Endothelial cell of umbilical vein (primary cell): Measurements from ENCODE around the gene GRSF1. TPM values are rescaled to one million over a fixed set of nuclear protein-coding genes. Genes with fewer than 3 reads are reported as not detected.

ENCODE experiments used
- BruUV-seq: library from RNA; stranded (reverse); fragments of 400-500 nt; replicated peaks from 2 replicates; lab custom pipeline; 2021; lab: Mats Ljungman, UMichigan
- CTCF ChIA-PET: fragments of 300-600, 350-600 bp; sonication (Branson Sonifier 250); formaldehyde crosslinking; loops from one replicate; lab custom pipeline; 2021; ENCODE audit warnings: antibody characterized with exemption, inconsistent platforms; lab: Charles Lee
- POLR2A ChIA-PET: fragments of 300-600, 350-600 bp; sonication (Branson Sonifier 250); formaldehyde crosslinking; loops from one replicate; lab custom pipeline; 2021; ENCODE audit warnings: antibody characterized with exemption, inconsistent platforms; lab: Charles Lee
- DNase-seq: peaks from one replicate; pipeline ENCODE4 v3.0.0-alpha.2; 2011; ENCODE audit warnings: low read depth, low spot score
- FAIRE-seq: peaks from 2 replicates; lab custom pipeline; 2011; peaks lifted over from hg19 to GRCh38; lab: Jason Lieb, UNC
- H2AFZ ChIP-seq: 2 replicates; pipeline ENCODE4 v1.6.0; 2012; ENCODE audit warnings: low read depth, low read length, control low read depth, inconsistent platforms
- H3K27ac ChIP-seq: 2 replicates; pipeline ENCODE4 v1.5.1; 2011; ENCODE audit warnings: low read depth, mild to moderate bottlenecking, control low read depth, low read length, moderate library complexity; ENCODE audit not compliant: insufficient read depth
- H3K27me3 ChIP-seq, 2 experiments: 2 replicates each; pipeline versions ENCODE4 v1.6.0 to v1.6.1; 2011; ENCODE audit warnings: low read length in 2 of 2, mixed read lengths in 1 of 2; ENCODE audit not compliant: control insufficient read depth in 2 of 2, insufficient read depth in 2 of 2
- H3K36me3 ChIP-seq, 2 experiments: 2 replicates in 1 of 2; 3 replicates in 1 of 2; pipeline ENCODE4 v1.5.1; 2011; ENCODE audit warnings: low read length in 2 of 2, mild to moderate bottlenecking in 1 of 2, moderate library complexity in 1 of 2; ENCODE audit not compliant: control insufficient read depth in 2 of 2, insufficient read depth in 2 of 2; ENCODE audit errors: extremely low read depth in 1 of 2
- H3K4me1 ChIP-seq: 3 replicates; pipeline ENCODE4 v1.5.1; 2011; ENCODE audit warnings: mild to moderate bottlenecking, low read length; ENCODE audit not compliant: control insufficient read depth, insufficient read depth; ENCODE audit errors: extremely low read depth
- H3K4me2 ChIP-seq: 2 replicates; pipeline ENCODE4 v1.6.1; 2011; ENCODE audit warnings: low read length, control low read depth, mixed read lengths; ENCODE audit not compliant: insufficient read depth
- H3K4me3 ChIP-seq, 3 experiments: fragments of 200-600 bp in 1 of 3; sonication (generic), shearing (Covaris generic) in 1 of 3; replicated peaks in 1 of 3; 2 replicates each; pipeline ENCODE4 v1.5.1; 2011 to 2016; ENCODE audit warnings: control low read depth in 3 of 3, low read length in 3 of 3, mild to moderate bottlenecking in 2 of 3, inconsistent platforms in 1 of 3, low read depth in 1 of 3, moderate library complexity in 1 of 3; ENCODE audit not compliant: insufficient read depth in 1 of 3
- H3K79me2 ChIP-seq: 2 replicates; pipeline ENCODE4 v1.6.0; 2012; ENCODE audit warnings: low read length, inconsistent platforms; ENCODE audit not compliant: control insufficient read depth, insufficient read depth
- H3K9ac ChIP-seq: replicated peaks from 2 replicates; pipeline ENCODE3; 2011; ENCODE audit warnings: low read length, control low read depth; ENCODE audit not compliant: insufficient read depth; ENCODE audit errors: extremely low read depth
- H3K9me1 ChIP-seq: replicated peaks from 3 replicates; pipeline ENCODE4 v1.6.0; 2011; ENCODE audit warnings: mild to moderate bottlenecking, low read length; ENCODE audit not compliant: control insufficient read depth, insufficient read depth; ENCODE audit errors: extremely low read depth
- H3K9me3 ChIP-seq: replicated peaks from 2 replicates; pipeline ENCODE4 v1.5.1; 2012; ENCODE audit warnings: low read length, inconsistent platforms; ENCODE audit not compliant: control insufficient read depth, insufficient read depth
- H4K20me1 ChIP-seq: replicated peaks from 2 replicates; pipeline ENCODE3; 2011; ENCODE audit warnings: mild to moderate bottlenecking, low read length; ENCODE audit not compliant: control insufficient read depth, insufficient read depth; ENCODE audit errors: extremely low read depth
- EZH2 ChIP-seq: IDR thresholded peaks from 2 replicates; pipeline ENCODE4 v1.6.1; 2012; ENCODE audit warnings: borderline replicate concordance, low read depth, mild to moderate bottlenecking, moderate library complexity, low read length, inconsistent platforms; ENCODE audit not compliant: severe bottlenecking
- FOS ChIP-seq: IDR thresholded peaks from 2 replicates; pipeline ENCODE4 v1.6.1; 2011; ENCODE audit warnings: mild to moderate bottlenecking, low read length, moderate library complexity, borderline replicate concordance; ENCODE audit not compliant: insufficient read depth
- GATA2 ChIP-seq: IDR thresholded peaks from 2 replicates; pipeline ENCODE4 v1.7.0; 2011; ENCODE audit warnings: low read depth, mild to moderate bottlenecking, moderate library complexity, mixed read lengths, low read length; ENCODE audit not compliant: insufficient read length, insufficient read depth
- JUN ChIP-seq: IDR thresholded peaks from 2 replicates; pipeline ENCODE4 v1.6.1; 2011; ENCODE audit warnings: borderline replicate concordance, low read depth; ENCODE audit not compliant: insufficient read length, insufficient read depth
- MYC ChIP-seq: IDR thresholded peaks from one replicate; pipeline ENCODE4 v1.6.1; 2011; ENCODE audit warnings: mild to moderate bottlenecking, low read depth, low read length
- POLR2A ChIP-seq: IDR thresholded peaks from 2 replicates; pipeline ENCODE4 v1.6.1; 2012; ENCODE audit warnings: low read depth, mild to moderate bottlenecking, control low read depth, low read length
- POLR2AphosphoS5 ChIP-seq: IDR thresholded peaks from 2 replicates; pipeline ENCODE4 v1.6.1; 2012; ENCODE audit warnings: low read depth, mild to moderate bottlenecking, control low read depth, low read length, moderate library complexity; ENCODE audit not compliant: insufficient read depth
- dilution Hi-C: fragments of 300-500 bp; cut with MboI; formaldehyde crosslinking; loops from one replicate; pipeline ENCODE4 v1.15.0; 2019; ENCODE audit warnings: low sequenced_read_pairs; ENCODE audit not compliant: extremely low pct_ligation_motif_present
- intact Hi-C: fragments of 100-400 bp; cut with micrococcal nuclease; formaldehyde crosslinking; loops from one replicate; pipeline ENCODE4 v1.10.0; 2022
- polyA plus RNA-seq, 4 experiments: library from polyadenylated mRNA; depleted of rRNA in 3 of 4; stranded (reverse) in 3 of 4; unstranded in 1 of 4; fragments of >200 nt; gene quantifications; 2 replicates each; pipeline versions ENCODE4 v1.2.1 to v1.2.3, GENCODE V29; 2011 to 2012; ENCODE audit warnings: missing spikeins in 1 of 4
- total RNA-seq: library from RNA; stranded (reverse); gene quantifications from 2 replicates; pipeline ENCODE4 v1.2.3, GENCODE V29; 2021
- TF ChIP-seq, protein P1 (sequence below), 2 donors: IDR thresholded peaks; 1 replicate in 1 of 2; 2 replicates in 1 of 2; pipeline ENCODE4 v1.5.1; 2011; ENCODE audit warnings: low read length in 2 of 2, mild to moderate bottlenecking in 2 of 2, moderate library complexity in 2 of 2, control low read depth in 1 of 2, inconsistent platforms in 1 of 2, low read depth in 1 of 2; ENCODE audit not compliant: insufficient read depth in 1 of 2; ENCODE audit errors: extremely low read depth in 1 of 2
- TF ChIP-seq, protein P2 (sequence below): IDR thresholded peaks from 2 replicates; pipeline ENCODE4 v1.6.1; 2011; ENCODE audit not compliant: insufficient read depth, insufficient read length

The GRSF1 gene
- total and polyA plus RNA-seq, 2 donors (not counting 3 experiments of a cell fraction or from before 2014, with no cell fraction given), result 29.1 to 70.7 TPM

DNA sequence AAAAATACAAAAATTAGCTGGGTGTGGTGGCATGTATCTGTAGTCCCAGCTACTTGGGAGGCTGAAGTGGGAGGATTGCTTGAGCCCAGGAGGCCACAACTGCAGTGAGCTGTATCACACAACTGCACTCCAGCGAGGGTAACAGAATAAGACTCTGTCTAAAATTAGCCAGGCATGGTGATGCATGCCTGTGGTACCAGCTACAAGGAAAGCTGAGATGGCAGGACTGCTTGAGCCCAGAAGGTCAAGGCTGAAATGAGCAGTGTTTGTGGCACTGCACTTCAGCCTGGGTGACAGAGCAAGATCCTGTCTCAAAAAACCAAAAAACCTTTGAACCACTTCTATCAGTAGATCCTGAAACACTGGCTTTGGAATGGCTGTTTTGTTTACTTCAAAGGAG lies 10.2 kb downstream of the GRSF1 start:
- H3K4me2 ChIP-seq, result no peak overlapping the region
- POLR2A ChIA-PET, result no interaction called here
- H2AFZ ChIP-seq, result no peak overlapping the region
- peaks cover 5% of the 10 kb centered on the region for H3K4me1 ChIP-seq
- intact Hi-C loops (no loop called here), dilution Hi-C loops (no loop called here)
- BruUV-seq, result no TSS peak
- no peaks in the 10 kb centered on the region for H3K9me1 ChIP-seq
- H3K9ac ChIP-seq, result no peak overlapping the region
- CTCF ChIA-PET, result interaction anchor here (1.0 kb wide), 1 partner anchor 181 kb away, joined by 3 read pairs; no protein-coding TSS in a partner anchor
- FAIRE-seq, result no peak
- no peak for DNase-seq
- H4K20me1 ChIP-seq, result peaks cover 2% of the 10 kb centered on the region
- peaks cover 21 to 34% of the 10 kb centered on the region in 2 experiments for H3K36me3 ChIP-seq
- H3K27me3 ChIP-seq, result no peaks in the 10 kb centered on the region
- H3K27ac ChIP-seq, result no peak overlapping the region
- H3K4me3 ChIP-seq, result no peak overlapping the region
- peaks cover 8% of the 10 kb centered on the region for H3K79me2 ChIP-seq
- H3K9me3 ChIP-seq, result no peaks in the 10 kb centered on the region
- TF ChIP-seq POLR2AphosphoS5 (no peak), POLR2A (no peak), GATA2 (no peak), FOS (no peak), EZH2 (no peak), JUN (no peak), MYC (no peak)
- TF ChIP-seq, protein P1, sequence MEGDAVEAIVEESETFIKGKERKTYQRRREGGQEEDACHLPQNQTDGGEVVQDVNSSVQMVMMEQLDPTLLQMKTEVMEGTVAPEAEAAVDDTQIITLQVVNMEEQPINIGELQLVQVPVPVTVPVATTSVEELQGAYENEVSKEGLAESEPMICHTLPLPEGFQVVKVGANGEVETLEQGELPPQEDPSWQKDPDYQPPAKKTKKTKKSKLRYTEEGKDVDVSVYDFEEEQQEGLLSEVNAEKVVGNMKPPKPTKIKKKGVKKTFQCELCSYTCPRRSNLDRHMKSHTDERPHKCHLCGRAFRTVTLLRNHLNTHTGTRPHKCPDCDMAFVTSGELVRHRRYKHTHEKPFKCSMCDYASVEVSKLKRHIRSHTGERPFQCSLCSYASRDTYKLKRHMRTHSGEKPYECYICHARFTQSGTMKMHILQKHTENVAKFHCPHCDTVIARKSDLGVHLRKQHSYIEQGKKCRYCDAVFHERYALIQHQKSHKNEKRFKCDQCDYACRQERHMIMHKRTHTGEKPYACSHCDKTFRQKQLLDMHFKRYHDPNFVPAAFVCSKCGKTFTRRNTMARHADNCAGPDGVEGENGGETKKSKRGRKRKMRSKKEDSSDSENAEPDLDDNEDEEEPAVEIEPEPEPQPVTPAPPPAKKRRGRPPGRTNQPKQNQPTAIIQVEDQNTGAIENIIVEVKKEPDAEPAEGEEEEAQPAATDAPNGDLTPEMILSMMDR (IDR thresholded peaks at IDR 0.05; ENCODE audit: extremely low read depth in 1 of 2, insufficient read depth in 1 of 2, low read depth in 1 of 2, low read length in 2 of 2), result no peak
- TF ChIP-seq, protein P2, sequence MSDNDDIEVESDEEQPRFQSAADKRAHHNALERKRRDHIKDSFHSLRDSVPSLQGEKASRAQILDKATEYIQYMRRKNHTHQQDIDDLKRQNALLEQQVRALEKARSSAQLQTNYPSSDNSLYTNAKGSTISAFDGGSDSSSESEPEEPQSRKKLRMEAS, result no peak
